ENCODE results near the gene PAK2.

DNA sequence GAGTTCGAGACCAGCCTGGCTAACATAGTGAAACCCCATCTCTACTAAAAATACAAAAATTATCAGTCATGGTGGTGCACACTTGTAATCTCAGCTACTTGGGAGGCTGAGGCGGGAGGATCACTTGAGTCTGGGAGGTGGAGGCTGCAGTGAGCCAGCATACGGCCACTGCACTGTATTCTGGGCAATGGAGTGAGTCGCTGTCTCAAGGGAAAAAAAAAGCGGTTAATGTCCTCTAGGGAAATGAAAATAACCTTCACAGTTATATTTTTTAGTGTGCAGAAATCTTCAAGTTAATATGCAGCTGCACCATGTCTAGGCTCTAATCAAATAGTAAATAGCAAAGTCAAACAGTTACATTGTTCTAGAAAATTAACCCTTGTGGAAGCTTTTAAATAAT, 42.4 kb upstream of the PAK2 start:
- TF ChIP-seq EZH2 (IDR thresholded peaks at IDR 0.05; ENCODE audit: borderline replicate concordance, low read depth, low read length), result no peak
- TF ChIP-seq, protein P1, sequence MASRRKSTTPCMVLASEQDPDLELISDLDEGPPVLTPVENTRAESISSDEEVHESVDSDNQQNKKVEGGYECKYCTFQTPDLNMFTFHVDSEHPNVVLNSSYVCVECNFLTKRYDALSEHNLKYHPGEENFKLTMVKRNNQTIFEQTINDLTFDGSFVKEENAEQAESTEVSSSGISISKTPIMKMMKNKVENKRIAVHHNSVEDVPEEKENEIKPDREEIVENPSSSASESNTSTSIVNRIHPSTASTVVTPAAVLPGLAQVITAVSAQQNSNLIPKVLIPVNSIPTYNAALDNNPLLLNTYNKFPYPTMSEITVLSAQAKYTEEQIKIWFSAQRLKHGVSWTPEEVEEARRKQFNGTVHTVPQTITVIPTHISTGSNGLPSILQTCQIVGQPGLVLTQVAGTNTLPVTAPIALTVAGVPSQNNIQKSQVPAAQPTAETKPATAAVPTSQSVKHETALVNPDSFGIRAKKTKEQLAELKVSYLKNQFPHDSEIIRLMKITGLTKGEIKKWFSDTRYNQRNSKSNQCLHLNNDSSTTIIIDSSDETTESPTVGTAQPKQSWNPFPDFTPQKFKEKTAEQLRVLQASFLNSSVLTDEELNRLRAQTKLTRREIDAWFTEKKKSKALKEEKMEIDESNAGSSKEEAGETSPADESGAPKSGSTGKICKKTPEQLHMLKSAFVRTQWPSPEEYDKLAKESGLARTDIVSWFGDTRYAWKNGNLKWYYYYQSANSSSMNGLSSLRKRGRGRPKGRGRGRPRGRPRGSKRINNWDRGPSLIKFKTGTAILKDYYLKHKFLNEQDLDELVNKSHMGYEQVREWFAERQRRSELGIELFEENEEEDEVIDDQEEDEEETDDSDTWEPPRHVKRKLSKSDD (conservative IDR thresholded peaks at IDR 0.05; ENCODE audit: low read length), result no peak
